Measurements from ENCODE around the gene PTPN23.
"Not testable (repeated sequence)": the region's sequence is repeated elsewhere in the genome, so short reads cannot be mapped to it uniquely, and the experiment has no call there.

PTPN23 gene

DNA sequence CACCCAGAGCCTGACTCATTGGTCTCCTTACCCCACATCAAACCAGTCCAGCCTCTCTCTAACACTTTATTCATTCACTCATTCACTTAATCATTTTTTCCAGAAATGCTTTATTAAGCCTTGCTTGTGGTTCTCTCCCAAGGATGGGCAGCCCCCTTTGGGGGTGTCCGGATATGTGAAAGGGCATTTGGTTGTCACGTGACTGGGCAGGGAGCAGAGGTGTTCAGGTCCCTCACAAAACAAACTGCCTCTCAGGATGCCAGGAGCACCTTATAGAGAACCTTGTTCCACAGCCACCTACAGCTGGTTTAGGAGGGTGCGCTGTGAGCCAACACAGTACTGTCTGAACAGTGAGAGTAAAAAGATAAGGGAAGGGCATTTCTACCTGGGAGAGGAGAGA is 25.8 kb upstream of the PTPN23 start:
- ChIA-PET CTCF (no interaction called here), POLR2A (no interaction called here)
- no peak for TF ChIP-seq TARDBP (IDR thresholded peaks at IDR 0.05)
- no peak for TF ChIP-seq L3MBTL2 (conservative IDR thresholded peaks at IDR 0.05)
- TF ChIP-seq SP1 (IDR thresholded peaks at IDR 0.05): no peak
- TF ChIP-seq FOXK2 (IDR thresholded peaks at IDR 0.05): no peak
- no peak for TF ChIP-seq ZNF384 (IDR thresholded peaks at IDR 0.05)
- no peak for TF ChIP-seq FOXA1 (IDR thresholded peaks at IDR 0.05)
- no peak for TF ChIP-seq ARNT (IDR thresholded peaks at IDR 0.05)
- no peak for TF ChIP-seq LEF1 (IDR thresholded peaks at IDR 0.05; ENCODE audit: borderline replicate concordance)
- TF ChIP-seq, protein P1, sequence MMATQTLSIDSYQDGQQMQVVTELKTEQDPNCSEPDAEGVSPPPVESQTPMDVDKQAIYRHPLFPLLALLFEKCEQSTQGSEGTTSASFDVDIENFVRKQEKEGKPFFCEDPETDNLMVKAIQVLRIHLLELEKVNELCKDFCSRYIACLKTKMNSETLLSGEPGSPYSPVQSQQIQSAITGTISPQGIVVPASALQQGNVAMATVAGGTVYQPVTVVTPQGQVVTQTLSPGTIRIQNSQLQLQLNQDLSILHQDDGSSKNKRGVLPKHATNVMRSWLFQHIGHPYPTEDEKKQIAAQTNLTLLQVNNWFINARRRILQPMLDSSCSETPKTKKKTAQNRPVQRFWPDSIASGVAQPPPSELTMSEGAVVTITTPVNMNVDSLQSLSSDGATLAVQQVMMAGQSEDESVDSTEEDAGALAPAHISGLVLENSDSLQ (IDR thresholded peaks at IDR 0.05): no peak
- TF ChIP-seq CTBP1 (IDR thresholded peaks at IDR 0.05; ENCODE audit: borderline replicate concordance): no peak
- TF ChIP-seq BHLHE40 (IDR thresholded peaks at IDR 0.05; ENCODE audit: borderline replicate concordance): no peak
- no peak for TF ChIP-seq HDGF (IDR thresholded peaks at IDR 0.05; ENCODE audit: borderline replicate concordance)
- TF ChIP-seq ELF4 (IDR thresholded peaks at IDR 0.05): no peak
- TF ChIP-seq FOXM1 (IDR thresholded peaks at IDR 0.05; ENCODE audit: borderline replicate concordance): no peak
- DNase-seq (ENCODE audit: extremely low spot score): no peak

DNA sequence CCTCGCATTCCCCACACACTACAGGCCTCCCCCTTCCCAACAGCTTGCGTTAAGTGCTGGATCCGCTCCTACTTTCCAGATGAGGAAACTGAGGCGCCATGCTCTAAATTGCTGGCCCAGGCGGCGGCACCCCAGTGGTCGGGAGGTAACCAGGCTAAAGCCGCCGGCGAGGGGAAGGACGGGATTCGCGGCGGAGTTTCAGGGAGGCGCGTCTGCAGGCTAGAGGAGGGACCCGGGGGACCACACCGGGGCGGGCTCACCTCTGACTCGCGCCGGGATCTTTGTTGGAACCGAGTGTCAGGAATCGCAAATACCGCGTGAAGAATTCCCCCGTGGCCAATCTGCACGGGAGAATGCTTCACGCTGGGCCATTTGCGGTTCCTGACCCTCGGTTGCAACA is 24.6 kb upstream of the PTPN23 start:
- CTCF ChIA-PET: no interaction called here
- POLR2A ChIA-PET: no interaction called here
- TF ChIP-seq FOXK2 (IDR thresholded peaks at IDR 0.05): no peak
- TF ChIP-seq FOXA1 (IDR thresholded peaks at IDR 0.05): no peak
- TF ChIP-seq, protein P1 (IDR thresholded peaks at IDR 0.05): no peak
- TF ChIP-seq HDGF (IDR thresholded peaks at IDR 0.05; ENCODE audit: borderline replicate concordance): no peak
- no peak for DNase-seq (ENCODE audit: extremely low spot score)

DNA sequence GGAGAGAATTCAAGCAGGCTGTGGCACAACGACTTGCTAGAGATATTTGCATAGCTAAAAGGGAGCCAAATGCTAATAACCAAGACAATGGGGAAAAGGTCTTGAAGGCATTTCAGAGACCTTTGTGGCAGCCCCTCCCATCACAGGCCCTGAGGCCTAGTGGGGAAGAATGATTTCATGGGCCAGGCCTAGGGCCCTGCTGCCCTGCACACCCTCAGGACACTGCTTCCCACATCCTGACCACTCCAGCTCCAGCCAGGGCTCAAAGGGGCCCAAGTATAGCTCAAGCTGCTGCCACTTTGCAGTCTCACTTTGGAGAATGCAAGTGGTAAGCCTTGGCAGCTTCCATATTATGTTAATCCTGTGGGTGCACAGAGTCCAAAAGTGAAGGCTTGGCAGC is 21.5 kb upstream of the PTPN23 start:
- no peak for TF ChIP-seq LEF1 (IDR thresholded peaks at IDR 0.05; ENCODE audit: borderline replicate concordance)
- DNase-seq (ENCODE audit: extremely low spot score): no peak
- ChIA-PET POLR2A (no interaction called here), CTCF (interaction anchor here (0.6 kb wide), 1 partner anchor 438 kb away, joined by 3 read pairs; no protein-coding TSS in a partner anchor)

DNA sequence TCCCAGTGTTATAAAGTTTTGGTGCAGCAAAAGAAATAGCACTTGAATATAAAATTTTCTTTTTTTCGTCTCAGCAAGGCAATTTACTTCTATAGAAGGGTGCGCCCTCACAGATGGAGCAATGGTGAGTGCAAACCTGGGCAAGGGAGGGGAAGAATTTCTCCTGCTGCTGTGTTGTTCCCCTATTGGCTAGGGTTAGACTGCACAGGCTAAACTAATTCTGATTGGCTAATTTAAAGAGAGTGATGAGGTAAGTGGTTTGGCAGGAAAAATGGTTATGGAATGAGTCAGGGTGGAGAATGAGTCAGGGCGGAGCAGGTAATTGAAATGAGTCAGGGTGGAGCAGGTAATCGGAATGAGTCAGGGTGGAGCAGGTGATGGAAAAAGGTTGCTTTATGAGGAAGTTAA is 20.7 kb upstream of the PTPN23 start:
- POLR2A ChIA-PET; CTCF ChIA-PET; DNase-seq (ENCODE audit: extremely low spot score): not testable (repeated sequence)

DNA sequence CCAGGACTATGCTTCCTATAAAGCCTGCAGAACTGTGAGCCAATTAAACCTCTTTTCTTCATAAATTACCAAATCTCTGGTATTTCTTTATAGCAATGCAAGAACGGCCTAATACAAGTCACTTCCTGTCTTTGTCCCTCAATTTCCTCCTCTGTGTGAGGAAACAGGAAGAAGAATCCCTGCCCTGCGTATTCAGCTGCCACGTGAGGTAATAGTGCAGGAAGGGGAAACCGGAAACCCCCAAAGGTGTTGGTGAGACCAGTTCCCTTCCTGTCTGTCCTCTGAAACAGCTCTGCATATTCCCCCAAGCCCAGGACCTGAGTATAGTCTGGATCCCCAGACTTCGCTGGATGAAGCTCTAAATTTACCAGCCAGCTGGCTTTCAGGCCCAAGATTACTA is 18.1 kb upstream of the PTPN23 start:
- TF ChIP-seq, protein P1 (IDR thresholded peaks at IDR 0.05): no peak
- TF ChIP-seq NFRKB (IDR thresholded peaks at IDR 0.05): no peak
- TF ChIP-seq ARNT (IDR thresholded peaks at IDR 0.05): no peak
- TF ChIP-seq HDGF (IDR thresholded peaks at IDR 0.05; ENCODE audit: borderline replicate concordance): no peak
- TF ChIP-seq BHLHE40 (IDR thresholded peaks at IDR 0.05; ENCODE audit: borderline replicate concordance): no peak
- no peak for TF ChIP-seq FOXM1 (IDR thresholded peaks at IDR 0.05; ENCODE audit: borderline replicate concordance)
- TF ChIP-seq ZNF384 (IDR thresholded peaks at IDR 0.05): no peak
- no peak for TF ChIP-seq L3MBTL2 (conservative IDR thresholded peaks at IDR 0.05)
- no peak for TF ChIP-seq SP1 (IDR thresholded peaks at IDR 0.05)
- no peak for TF ChIP-seq FOXA1 (IDR thresholded peaks at IDR 0.05)
- TF ChIP-seq ELF4 (IDR thresholded peaks at IDR 0.05): no peak
- TF ChIP-seq TARDBP (IDR thresholded peaks at IDR 0.05): no peak
- no peak for TF ChIP-seq FOXK2 (IDR thresholded peaks at IDR 0.05)
- CTCF ChIA-PET: no interaction called here
- POLR2A ChIA-PET: interaction anchor here (3.1 kb wide), 1 partner anchor 18 kb away, joined by 11 read pairs; the partner anchor contains the start of gene PTPN23
- no peak for DNase-seq (ENCODE audit: extremely low spot score)

DNA sequence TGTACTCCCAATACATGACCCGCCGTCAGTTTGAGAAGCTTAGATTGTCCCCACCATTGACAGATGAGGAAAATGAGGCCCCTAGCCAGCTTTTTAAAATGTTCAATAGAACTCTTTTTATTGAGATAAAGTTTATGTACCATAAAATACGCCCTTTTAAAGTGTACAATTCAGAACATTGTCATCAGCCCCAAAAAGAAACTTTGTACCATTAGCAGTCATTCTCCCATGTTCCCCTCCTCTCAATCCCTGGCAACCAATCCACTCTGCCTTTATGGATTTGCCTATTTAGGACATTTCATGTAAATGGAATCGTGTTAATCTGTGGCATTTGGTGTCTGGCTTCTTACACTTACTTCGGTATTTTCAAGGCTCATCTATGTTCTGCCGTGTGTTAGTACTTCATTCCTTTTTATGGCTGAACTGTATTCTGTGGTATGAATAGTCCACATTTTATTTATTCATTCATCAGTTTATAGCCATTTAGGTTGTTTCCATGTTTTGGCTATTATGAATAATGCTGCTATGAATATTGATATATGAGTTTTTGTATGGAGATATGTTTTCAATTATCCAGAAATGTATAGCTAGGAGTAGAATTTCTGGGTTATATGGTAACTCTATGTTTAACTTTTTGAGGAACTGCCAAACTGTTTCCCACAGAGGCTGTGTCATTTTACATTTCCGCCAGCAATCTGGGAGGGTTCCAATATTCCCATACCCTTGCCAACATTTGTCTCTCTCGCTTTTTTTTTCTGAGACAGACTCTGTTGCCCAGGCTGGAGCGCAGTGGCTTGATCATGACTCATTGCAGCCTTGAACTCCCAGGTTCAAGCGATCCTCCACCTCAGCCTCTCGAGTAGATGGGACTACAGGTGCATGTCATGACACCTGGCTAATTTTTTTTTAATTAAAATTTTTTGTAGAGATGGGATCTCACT is 15.3 kb upstream of the PTPN23 start:
- TF ChIP-seq SP1 (IDR thresholded peaks at IDR 0.05): no peak
- TF ChIP-seq ZNF384 (IDR thresholded peaks at IDR 0.05): no peak
- no peak for TF ChIP-seq BHLHE40 (IDR thresholded peaks at IDR 0.05; ENCODE audit: borderline replicate concordance)
- TF ChIP-seq TARDBP (IDR thresholded peaks at IDR 0.05): no peak
- TF ChIP-seq FOXK2 (IDR thresholded peaks at IDR 0.05): no peak
- no peak for TF ChIP-seq NFRKB (IDR thresholded peaks at IDR 0.05)
- TF ChIP-seq SUZ12 (IDR thresholded peaks at IDR 0.05): no peak
- DNase-seq (ENCODE audit: extremely low spot score): no peak
- ChIA-PET CTCF (no interaction called here), POLR2A (interaction anchor here (1.0 kb wide), 1 partner anchor 15 kb away, joined by 4 read pairs; the partner anchor contains the start of gene PTPN23)

DNA sequence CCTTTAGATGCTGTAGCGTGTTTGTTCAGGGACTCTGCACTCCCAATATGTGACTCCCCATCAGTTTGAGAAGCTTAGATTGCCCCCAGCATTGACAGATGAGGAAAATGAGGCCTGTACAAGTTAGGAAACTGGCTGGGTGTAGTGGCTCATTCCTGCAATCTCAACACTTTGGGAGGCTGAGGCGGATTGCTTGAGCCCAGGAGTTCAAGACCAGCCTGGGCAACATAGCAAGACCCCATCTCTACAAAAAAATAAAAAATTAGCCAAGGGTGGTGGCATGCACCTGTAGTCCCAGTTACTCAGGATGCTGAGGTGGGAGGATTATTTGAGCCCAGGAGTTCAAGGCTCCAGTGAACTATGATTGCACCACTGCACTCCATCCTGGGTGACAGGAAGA is 14.0 kb upstream of the PTPN23 start:
- TF ChIP-seq BHLHE40 (IDR thresholded peaks at IDR 0.05; ENCODE audit: borderline replicate concordance) (no peak), ZNF384 (IDR thresholded peaks at IDR 0.05) (no peak), CTBP1 (IDR thresholded peaks at IDR 0.05; ENCODE audit: borderline replicate concordance) (no peak), ARNT (IDR thresholded peaks at IDR 0.05) (no peak), L3MBTL2 (conservative IDR thresholded peaks at IDR 0.05) (no peak), FOXM1 (IDR thresholded peaks at IDR 0.05; ENCODE audit: borderline replicate concordance) (no peak), NFRKB (IDR thresholded peaks at IDR 0.05) (no peak), ELF4 (IDR thresholded peaks at IDR 0.05) (no peak), FOXK2 (IDR thresholded peaks at IDR 0.05) (no peak), HDGF (IDR thresholded peaks at IDR 0.05; ENCODE audit: borderline replicate concordance) (no peak), LEF1 (IDR thresholded peaks at IDR 0.05; ENCODE audit: borderline replicate concordance) (no peak), SP1 (IDR thresholded peaks at IDR 0.05) (no peak), FOXA1 (IDR thresholded peaks at IDR 0.05) (no peak), TARDBP (IDR thresholded peaks at IDR 0.05) (no peak), SUZ12 (IDR thresholded peaks at IDR 0.05) (no peak)
- TF ChIP-seq, protein P1 (IDR thresholded peaks at IDR 0.05): no peak
- ChIA-PET POLR2A (no interaction called here), CTCF (interaction anchor here (0.5 kb wide), 1 partner anchor 42 kb away, joined by 5 read pairs; no protein-coding TSS in a partner anchor)
- no peak for DNase-seq (ENCODE audit: extremely low spot score)
